Neural progenitor cell (in vitro differentiated cells): ENCODE results near the gene KMT2C. TPM values are rescaled to one million over a fixed set of nuclear protein-coding genes. Genes with fewer than 3 reads are reported as not detected.

Source experiments
- DNase-seq: peaks from one replicate; pipeline ENCODE4 v3.0.0-alpha.2; 2016; ENCODE audit warnings: low spot score
- H2AFZ ChIP-seq: fragments of 200-600 bp; sonication (generic); replicated peaks from 2 replicates; pipeline ENCODE4 v1.6.1; 2016; ENCODE audit warnings: antibody characterized with exemption
- H3F3A ChIP-seq: fragments of 200-600 bp; sonication (generic); 2 replicates; pipeline ENCODE4 v1.6.1; 2016; ENCODE audit warnings: antibody characterized with exemption, low read depth
- H3K27ac ChIP-seq: fragments of 200-600 bp; sonication (generic); 2 replicates; pipeline ENCODE4 v1.5.1; 2016; ENCODE audit warnings: mild to moderate bottlenecking
- H3K27me3 ChIP-seq: fragments of 200-600 bp; sonication (generic); 2 replicates; pipeline ENCODE4 v1.6.1; 2016; ENCODE audit warnings: mild to moderate bottlenecking, moderate library complexity
- H3K36me3 ChIP-seq: fragments of 200-600 bp; sonication (generic); 2 replicates; pipeline ENCODE4 v1.5.1; 2016
- H3K4me1 ChIP-seq: fragments of 200-600 bp; sonication (generic); 2 replicates; pipeline ENCODE4 v1.6.1; 2016; ENCODE audit warnings: mixed run types
- H3K4me2 ChIP-seq: fragments of 200-600 bp; sonication (generic); 2 replicates; pipeline ENCODE4 v1.6.1; 2016
- H3K4me3 ChIP-seq: fragments of 200-600 bp; sonication (generic); 2 replicates; pipeline ENCODE4 v1.5.1; 2016
- H3K79me2 ChIP-seq: fragments of 200-600 bp; sonication (generic); 2 replicates; pipeline ENCODE4 v1.6.1; 2016; ENCODE audit warnings: low read depth
- H3K9ac ChIP-seq: fragments of 200-600 bp; sonication (generic); 2 replicates; pipeline ENCODE4 v1.6.1; 2016
- H3K9me3 ChIP-seq: fragments of 200-600 bp; sonication (generic); 2 replicates; pipeline ENCODE4 v1.5.1; 2016; ENCODE audit warnings: low read depth
- H4K20me1 ChIP-seq: fragments of 200-600 bp; sonication (generic); 2 replicates; pipeline ENCODE4 v1.6.1; 2016; ENCODE audit warnings: low read depth
- H3K27ac Mint-ChIP-seq: 3 replicates; pipeline ENCODE4 v1.8.0; 2021; ENCODE audit warnings: mixed read lengths
- H3K27me3 Mint-ChIP-seq: 2 replicates; pipeline ENCODE4 v1.8.0; 2022; ENCODE audit warnings: low read depth, mild to moderate bottlenecking, inconsistent platforms, moderate library complexity, mixed read lengths; ENCODE audit not compliant: insufficient read depth
- H3K36me3 Mint-ChIP-seq: 3 replicates; pipeline ENCODE4 v1.8.0; 2021; ENCODE audit warnings: mixed read lengths
- H3K4me1 Mint-ChIP-seq: 3 replicates; pipeline ENCODE4 v1.8.0; 2021; ENCODE audit warnings: mixed read lengths
- H3K4me3 Mint-ChIP-seq: 3 replicates; pipeline ENCODE4 v1.8.0; 2021; ENCODE audit warnings: mild to moderate bottlenecking, moderate library complexity, mixed read lengths
- H3K9me3 Mint-ChIP-seq: 3 replicates; pipeline ENCODE4 v1.8.0; 2020; ENCODE audit warnings: mixed read lengths
- EZH2 ChIP-seq: fragments of 200-600 bp; sonication (generic); IDR thresholded peaks from 2 replicates; pipeline ENCODE4 v1.6.1; 2017; ENCODE audit warnings: antibody characterized with exemption, mild to moderate bottlenecking, moderate library complexity
- EZH2phosphoT487 ChIP-seq: fragments of 200-600 bp; sonication (generic); IDR thresholded peaks from 2 replicates; pipeline ENCODE4 v1.6.1; 2017; ENCODE audit warnings: antibody characterized with exemption
- total RNA-seq: library from RNA; depleted of rRNA; stranded (reverse); fragments of >200 nt; gene quantifications from 2 replicates; pipeline ENCODE4 v1.2.3, GENCODE V29; 2015; ENCODE audit warnings: low replicate concordance
- TF ChIP-seq, protein P1 (sequence below): fragments of 200-600 bp; sonication (generic); IDR thresholded peaks from 2 replicates; pipeline ENCODE4 v1.5.1; 2017; ENCODE audit warnings: antibody characterized with exemption, mild to moderate bottlenecking

KMT2C gene
- total RNA-seq, 1 donor from 2014 or later = 26.4 TPM

GRCh38 chr7:152335900-152336571 lies 99.8 kb downstream of the KMT2C start:
- Histone ChIP-seq H4K20me1 (peaks cover 41% of the 10 kb centered on the region), H3K27me3 (no peaks in the 10 kb centered on the region), H3F3A (no peaks in the 10 kb centered on the region), H3K36me3 (no peaks in the 10 kb centered on the region), H3K4me1 (no peaks in the 10 kb centered on the region), H3K9me3 (no peaks in the 10 kb centered on the region), H3K4me3 (no peak overlapping the region), H3K27ac (no peak overlapping the region), H3K9ac (no peak overlapping the region), H2AFZ (no peak overlapping the region), H3K79me2 (peaks cover 91% of the 10 kb centered on the region), H3K4me2 (no peak overlapping the region)
- Mint-ChIP-seq H3K9me3 (no peaks in the 10 kb centered on the region), H3K27ac (no peak overlapping the region), H3K36me3 (peaks cover 4% of the 10 kb centered on the region), H3K4me3 (no peak overlapping the region), H3K4me1 (no peaks in the 10 kb centered on the region), H3K27me3 (peaks cover 2% of the 10 kb centered on the region)
- TF ChIP-seq, protein P1, sequence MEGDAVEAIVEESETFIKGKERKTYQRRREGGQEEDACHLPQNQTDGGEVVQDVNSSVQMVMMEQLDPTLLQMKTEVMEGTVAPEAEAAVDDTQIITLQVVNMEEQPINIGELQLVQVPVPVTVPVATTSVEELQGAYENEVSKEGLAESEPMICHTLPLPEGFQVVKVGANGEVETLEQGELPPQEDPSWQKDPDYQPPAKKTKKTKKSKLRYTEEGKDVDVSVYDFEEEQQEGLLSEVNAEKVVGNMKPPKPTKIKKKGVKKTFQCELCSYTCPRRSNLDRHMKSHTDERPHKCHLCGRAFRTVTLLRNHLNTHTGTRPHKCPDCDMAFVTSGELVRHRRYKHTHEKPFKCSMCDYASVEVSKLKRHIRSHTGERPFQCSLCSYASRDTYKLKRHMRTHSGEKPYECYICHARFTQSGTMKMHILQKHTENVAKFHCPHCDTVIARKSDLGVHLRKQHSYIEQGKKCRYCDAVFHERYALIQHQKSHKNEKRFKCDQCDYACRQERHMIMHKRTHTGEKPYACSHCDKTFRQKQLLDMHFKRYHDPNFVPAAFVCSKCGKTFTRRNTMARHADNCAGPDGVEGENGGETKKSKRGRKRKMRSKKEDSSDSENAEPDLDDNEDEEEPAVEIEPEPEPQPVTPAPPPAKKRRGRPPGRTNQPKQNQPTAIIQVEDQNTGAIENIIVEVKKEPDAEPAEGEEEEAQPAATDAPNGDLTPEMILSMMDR = no peak
- no peak for DNase-seq

DNA sequence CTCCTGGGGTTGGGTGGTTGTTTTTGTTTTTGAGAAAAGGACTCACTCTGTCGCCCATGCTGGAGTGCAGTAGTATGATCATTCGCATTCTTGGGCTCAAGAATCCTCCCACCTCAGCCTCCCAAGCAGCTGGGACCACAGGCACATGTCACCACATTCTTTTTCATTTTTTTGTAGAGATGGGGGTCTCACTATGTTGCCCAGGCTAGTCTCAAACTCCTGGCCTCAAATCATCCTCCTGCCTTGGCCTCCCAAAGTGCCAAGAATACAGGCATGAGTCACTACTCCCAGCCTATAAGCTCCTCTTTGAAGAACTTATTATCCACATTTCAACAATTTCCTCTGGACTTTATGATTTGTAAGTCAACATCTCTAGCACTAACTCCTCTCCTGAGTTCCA lies 102.7 kb downstream of the KMT2C start:
- Mint-ChIP-seq H3K4me1 (no peaks in the 10 kb centered on the region), H3K27ac (no peak overlapping the region), H3K27me3 (peaks cover 2% of the 10 kb centered on the region), H3K4me3 (no peak overlapping the region), H3K36me3 (peaks cover 15% of the 10 kb centered on the region), H3K9me3 (no peaks in the 10 kb centered on the region)
- Histone ChIP-seq H3K27me3 (no peaks in the 10 kb centered on the region), H3K4me1 (no peaks in the 10 kb centered on the region), H3K4me3 (no peak overlapping the region), H3F3A (no peaks in the 10 kb centered on the region), H4K20me1 (peaks cover 28% of the 10 kb centered on the region), H3K79me2 (peaks cover 67% of the 10 kb centered on the region), H3K9me3 (no peaks in the 10 kb centered on the region), H3K9ac (no peak overlapping the region), H3K4me2 (no peak overlapping the region), H2AFZ (no peak overlapping the region), H3K27ac (no peak overlapping the region), H3K36me3 (no peaks in the 10 kb centered on the region)
- TF ChIP-seq EZH2phosphoT487 (no peak), EZH2 (no peak)
- TF ChIP-seq, protein P1 = no peak
- DNase-seq = no peak

DNA sequence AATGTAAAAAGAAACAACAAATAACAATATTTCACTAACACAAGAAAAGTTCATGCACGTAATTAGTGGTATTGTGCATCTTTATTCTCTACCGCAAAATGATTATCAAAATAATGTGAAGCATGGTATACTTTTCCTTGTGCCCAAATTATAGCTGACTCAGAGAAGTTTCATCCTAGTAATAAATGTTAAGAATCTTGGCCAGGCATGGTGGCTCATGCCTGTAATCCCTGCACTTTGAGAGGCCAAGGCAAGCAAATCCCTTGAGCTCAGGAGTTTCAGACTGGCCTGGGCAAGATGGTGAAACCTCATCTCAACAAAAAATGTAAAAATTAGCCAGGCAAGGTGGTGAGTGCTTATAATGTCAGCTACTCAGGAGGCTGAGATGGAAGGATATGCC lies 105.0 kb downstream of the KMT2C start:
- H3F3A ChIP-seq = no peaks in the 10 kb centered on the region
- no peak for TF ChIP-seq EZH2
- TF ChIP-seq, protein P1 = no peak
- TF ChIP-seq EZH2phosphoT487 = no peak
- no peaks in the 10 kb centered on the region for H3K9me3 ChIP-seq
- no peaks in the 10 kb centered on the region for H3K27me3 ChIP-seq
- Mint-ChIP-seq H3K4me3 (no peak overlapping the region), H3K36me3 (peaks cover 17% of the 10 kb centered on the region), H3K27me3 (peaks cover 2% of the 10 kb centered on the region), H3K9me3 (no peaks in the 10 kb centered on the region), H3K27ac (no peak overlapping the region), H3K4me1 (no peaks in the 10 kb centered on the region)
- H3K27ac ChIP-seq = no peak overlapping the region
- H2AFZ ChIP-seq = no peak overlapping the region
- H3K79me2 ChIP-seq = peaks cover 46% of the 10 kb centered on the region
- no peak for DNase-seq
- H3K4me3 ChIP-seq = no peak overlapping the region
- no peaks in the 10 kb centered on the region for H3K4me1 ChIP-seq
- H3K9ac ChIP-seq = no peak overlapping the region
- peaks cover 4% of the 10 kb centered on the region for H4K20me1 ChIP-seq
- H3K4me2 ChIP-seq = no peak overlapping the region
- peaks cover 5% of the 10 kb centered on the region for H3K36me3 ChIP-seq
